ENCODE data around the gene TARP.
A peak's percentile ranks its signal among the peaks of the same experiment; 100 is the strongest.

Gene TARP

DNA sequence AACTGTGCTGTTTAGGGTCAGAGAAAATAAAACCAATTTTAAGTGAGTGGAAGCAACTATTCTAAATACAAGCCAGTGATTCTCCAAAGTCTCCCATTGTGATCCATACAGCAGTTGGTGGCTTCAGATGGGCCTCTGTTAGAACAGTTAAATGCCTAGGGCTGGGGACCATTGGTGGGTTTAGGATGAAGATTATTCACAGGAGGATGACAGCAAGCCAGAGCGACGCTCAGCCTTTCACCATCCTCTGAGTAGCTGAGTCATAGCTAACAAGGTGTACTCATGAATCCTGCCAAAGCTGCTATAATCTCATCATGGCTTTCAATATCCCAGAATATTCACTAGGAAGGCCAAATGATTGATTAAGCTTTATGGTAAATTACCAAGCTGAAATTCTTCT, 55.8 kb downstream of the TARP start:
- no peak for DNase-seq

DNA sequence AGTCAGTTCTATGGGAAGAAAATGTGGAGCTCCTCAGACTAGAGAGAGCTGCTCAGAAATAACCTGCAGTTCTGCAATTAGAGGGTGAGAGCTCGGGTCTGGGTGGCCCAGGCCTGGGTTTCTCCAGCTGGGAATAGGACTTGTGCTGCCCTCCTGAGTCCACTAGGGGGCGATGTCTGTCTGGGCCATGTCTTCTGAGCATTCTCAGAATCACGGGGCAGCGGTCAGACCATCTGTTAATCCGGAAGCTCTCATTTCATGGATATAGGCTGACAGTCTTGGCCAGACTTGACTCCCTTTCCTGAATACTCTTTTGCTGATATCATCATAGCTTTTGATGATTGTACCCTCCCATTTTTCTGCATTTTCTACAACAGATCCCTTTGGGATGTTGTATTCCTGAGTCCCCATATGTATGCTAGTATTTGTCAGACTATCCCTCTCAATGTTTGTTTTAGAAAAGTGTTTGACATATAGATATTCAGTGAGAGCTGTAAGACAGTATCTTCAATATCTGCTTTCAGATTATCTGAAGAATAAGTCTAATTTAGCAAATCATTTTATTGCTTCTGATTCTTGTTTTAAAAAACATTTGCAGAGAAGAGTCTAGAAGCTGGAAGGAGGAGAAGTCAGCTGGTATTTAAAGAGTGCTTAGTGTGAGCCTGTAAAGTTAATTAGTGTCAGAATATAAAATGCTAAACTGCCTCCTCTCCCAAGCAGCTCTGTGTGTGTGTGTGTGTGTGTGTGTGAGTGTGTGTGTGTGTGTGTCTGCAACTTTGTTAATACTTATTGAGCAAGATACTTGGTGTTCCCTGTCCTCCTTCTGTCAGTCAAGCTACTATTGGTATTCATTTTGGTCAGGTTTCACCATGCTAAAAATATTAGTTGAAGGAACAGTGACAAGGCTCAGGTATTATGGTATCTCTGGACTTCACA, 57.4 kb downstream of the TARP start:
- peak in 52 of 56 donors; percentile 7 to 85 (median 51) for DNase-seq

DNA sequence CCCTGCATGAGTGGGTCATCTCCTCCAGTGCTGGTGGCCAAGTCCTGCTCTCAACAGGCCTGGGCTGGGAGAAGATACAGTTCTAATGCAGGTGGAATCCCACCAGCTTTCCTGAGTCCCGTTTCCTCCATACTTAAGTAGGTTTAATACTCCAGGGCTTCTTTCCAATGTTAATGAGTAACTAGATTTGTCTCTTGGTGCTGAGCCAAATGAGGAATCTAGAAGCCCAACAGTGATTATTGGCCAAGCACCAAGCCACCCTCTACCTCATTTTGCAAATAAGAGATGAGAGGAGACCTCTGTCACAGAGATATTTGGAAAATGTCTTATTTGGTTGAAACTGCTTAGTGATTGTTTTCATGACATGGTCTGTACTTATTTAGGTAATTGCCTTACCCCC, 58.3 kb downstream of the TARP start:
- no peak for DNase-seq

DNA sequence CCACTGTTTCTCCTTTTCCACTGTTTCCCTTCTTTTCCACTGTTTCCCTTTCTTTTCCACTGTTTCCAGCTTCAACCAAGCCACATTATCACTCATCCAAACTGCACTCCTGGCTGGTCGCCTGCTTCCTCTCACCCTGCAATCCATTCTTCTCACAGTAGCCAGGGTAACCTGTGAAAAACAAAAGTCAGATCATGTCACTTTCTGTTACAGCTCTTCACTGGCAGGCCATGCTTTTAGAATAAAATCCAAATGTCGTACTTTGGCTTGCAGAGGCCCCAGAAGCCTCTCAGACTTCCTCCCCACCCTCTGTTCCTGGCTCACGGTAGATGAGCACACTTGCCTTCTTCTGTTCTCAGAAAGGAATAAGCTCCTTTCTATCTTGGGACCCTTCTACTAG, 61.5 kb downstream of the TARP start:
- peak in 11 of 56 donors; percentile 2 to 49 (median 9) for DNase-seq

DNA sequence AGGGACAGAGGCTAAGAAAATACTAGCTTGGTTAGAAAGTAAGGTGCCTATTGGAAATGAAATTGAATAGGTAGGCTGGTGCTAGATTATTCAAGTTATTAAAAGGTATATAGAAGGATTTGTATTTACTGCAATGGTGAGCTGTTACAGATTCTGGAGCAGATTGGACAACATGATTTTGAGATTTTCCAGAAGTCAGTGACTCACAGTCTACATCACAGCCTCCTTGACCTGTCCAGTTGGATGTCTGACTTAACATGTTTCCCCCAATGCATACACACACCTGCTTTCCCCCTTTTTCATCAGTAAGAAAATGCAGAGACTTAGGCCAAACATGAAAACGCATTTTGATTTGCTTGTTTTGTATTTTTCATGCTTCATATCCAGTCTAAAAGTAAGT, 62.0 kb downstream of the TARP start:
- no peak for DNase-seq
